GM12878 (cell line): ENCODE measurements around the gene GGCT. TPM values are rescaled to one million over a fixed set of nuclear protein-coding genes. Genes with fewer than 3 reads are reported as not detected.
A peak's percentile ranks its signal among the peaks of the same experiment; 100 is the strongest.

Source experiments
- ATAC-seq: fragments of 200-7000 bp; cut with Tn5 transposase; 3 replicates; pipeline ENCODE4 v1.9.1; 2020; ENCODE audit warnings: mild to moderate bottlenecking, moderate library complexity
- BruUV-seq: library from RNA; stranded (reverse); fragments of 400-500 nt; replicated peaks from 2 replicates; lab custom pipeline; 2021; lab: Mats Ljungman, UMichigan
- CTCF ChIA-PET: fragments of 300-600 bp; sonication (Branson Sonifier 250); formaldehyde crosslinking; extraction: SDS; loops from one replicate; lab custom pipeline; 2021; ENCODE audit warnings: inconsistent platforms; lab: Yijun Ruan, JAX
- POLR2A ChIA-PET: fragments of 350-600 bp; formaldehyde crosslinking; extraction: SDS; loops from one replicate; lab custom pipeline; 2021; ENCODE audit warnings: inconsistent platforms; lab: Charles Lee
- RAD21 ChIA-PET: fragments of 300-600 bp; sonication (Branson Sonifier 250); formaldehyde crosslinking; loops from one replicate; lab custom pipeline; 2023; ENCODE audit warnings: antibody characterized with exemption; ENCODE audit not compliant: unreplicated experiment; lab: Charles Lee
- SMC1A ChIA-PET: fragments of 300-600 bp; sonication (Branson Sonifier 250); formaldehyde crosslinking; loops from one replicate; lab custom pipeline; 2023; ENCODE audit not compliant: unreplicated experiment, uncharacterized antibody; lab: Charles Lee
- DNase-seq: peaks from one replicate; pipeline ENCODE4 v3.0.0-alpha.2; 2011; ENCODE audit warnings: low read depth, low spot score
- FAIRE-seq: peaks from 3 replicates; lab custom pipeline; 2011; peaks lifted over from hg19 to GRCh38; lab: Jason Lieb, UNC
- H2AFZ ChIP-seq: 2 replicates; pipeline ENCODE4 v1.6.0; 2011; ENCODE audit warnings: low read depth, low read length, control low read depth; ENCODE audit not compliant: control insufficient read depth
- H3K27ac ChIP-seq: 2 replicates; pipeline ENCODE4 v1.5.1; 2011; ENCODE audit warnings: control low read depth; ENCODE audit not compliant: control insufficient read depth, insufficient read depth
- H3K27me3 ChIP-seq, 2 experiments: replicated peaks in 1 of 2; 2 replicates each; pipeline versions ENCODE4 v1.6.0 to v1.6.1; 2011; ENCODE audit warnings: low read length in 1 of 2; ENCODE audit not compliant: control insufficient read depth in 2 of 2, insufficient read depth in 2 of 2
- H3K36me3 ChIP-seq, 2 experiments: 2 replicates each; pipeline ENCODE4 v1.5.1; 2011; ENCODE audit warnings: low read length in 1 of 2; ENCODE audit not compliant: control insufficient read depth in 2 of 2, insufficient read depth in 2 of 2
- H3K4me1 ChIP-seq: 2 replicates; pipeline ENCODE4 v1.6.1; 2011; ENCODE audit warnings: mild to moderate bottlenecking, low read length, moderate library complexity, mixed read lengths; ENCODE audit not compliant: control insufficient read depth, insufficient read depth
- H3K4me2 ChIP-seq: 2 replicates; pipeline ENCODE4 v1.6.0; 2011; ENCODE audit warnings: control low read depth; ENCODE audit not compliant: control insufficient read depth, insufficient read depth
- H3K4me3 ChIP-seq: fragments of 200-600 bp; sonication (generic); 2 replicates; pipeline ENCODE4 v1.5.1; 2016
- H3K79me2 ChIP-seq: 2 replicates; pipeline ENCODE4 v1.6.0; 2011; ENCODE audit warnings: low read length; ENCODE audit not compliant: control insufficient read depth, insufficient read depth
- H3K9ac ChIP-seq: 2 replicates; pipeline ENCODE4 v1.8.0; 2011; ENCODE audit warnings: low read length, control low read depth, mixed read lengths; ENCODE audit not compliant: control insufficient read depth, insufficient read depth
- H3K9me3 ChIP-seq: replicated peaks from 3 replicates; pipeline ENCODE4 v1.5.1; 2011; ENCODE audit warnings: mild to moderate bottlenecking, low read length; ENCODE audit not compliant: control insufficient read depth, insufficient read depth
- H4K20me1 ChIP-seq: 2 replicates; pipeline ENCODE4 v1.6.0; 2011; ENCODE audit not compliant: control insufficient read depth, insufficient read depth
- CBX5 ChIP-seq: sonication (generic); IDR thresholded peaks from 2 replicates; pipeline ENCODE4 v1.6.1; 2016; ENCODE audit warnings: low read depth, moderate library complexity, mild to moderate bottlenecking, inconsistent platforms
- HCFC1 ChIP-seq: fragments of 150-350 bp; IDR thresholded peaks from 2 replicates; pipeline ENCODE4 v1.6.1; 2014; ENCODE audit warnings: low read length
- PAX5 ChIP-seq: IDR thresholded peaks from 2 replicates; pipeline ENCODE4 v1.6.1; 2011; ENCODE audit warnings: low read depth, low read length, borderline replicate concordance
- POLR2A ChIP-seq: IDR thresholded peaks from 2 replicates; pipeline ENCODE4 v1.6.1; 2011; ENCODE audit warnings: low read depth, mild to moderate bottlenecking, low read length
- PRDM15 ChIP-seq: fragments of 450-650 bp; formaldehyde crosslinking; IDR thresholded peaks from 2 replicates; pipeline ENCODE4 v1.4.0; 2020; ENCODE audit warnings: mild to moderate bottlenecking, moderate library complexity
- WRNIP1 ChIP-seq: IDR thresholded peaks from 2 replicates; pipeline ENCODE4 v1.6.1; 2011; ENCODE audit warnings: low read depth, low read length, improper control_type of control experiment, borderline replicate concordance
- WGBS: methylation state at CpG from one replicate; pipeline ENCODE4 v1.1.6; 2016; ENCODE audit warnings: low lambda C conversion rate; ENCODE audit not compliant: insufficient replicate concordance, insufficient coverage; ENCODE audit errors: missing lambda C conversion rate; 5-methylcytosine and 5-hydroxymethylcytosine counted together
- in situ Hi-C: fragments of 300-500 bp; cut with MboI; formaldehyde crosslinking; loops from 9 replicates; pipeline ENCODE4 v1.14.3; 2018; ENCODE audit warnings: mixed read lengths
- intact Hi-C: fragments of 100-400 bp; cut with micrococcal nuclease; formaldehyde crosslinking; loops from one replicate; pipeline ENCODE4 v1.14.2; 2022; ENCODE audit not compliant: unreplicated experiment
- polyA plus RNA-seq, 11 experiments: library from polyadenylated mRNA; depleted of rRNA in 4 of 11; unstranded in 6 of 11; stranded (reverse) in 5 of 11; fragments of >200 nt; fragmentation: Nextera tagmentation in 4 of 11; fragmentation: Illumina TruSeq in 1 of 11; extraction: Ambion mirVana in 4 of 11; extraction: Trizol in 1 of 11; gene quantifications; 1 replicate in 1 of 11; 2 replicates in 10 of 11; pipeline versions ENCODE4 v1.2.1 to v1.2.3, GENCODE V29; 2011 to 2016; ENCODE audit warnings: inconsistent platforms in 2 of 11, missing spikeins in 2 of 11, low read depth in 1 of 11
- total RNA-seq, 4 experiments: library from RNA; depleted of rRNA in 3 of 4; stranded (reverse); fragments of >200 nt in 3 of 4; fragmentation: Illumina TruSeq in 1 of 4; extraction: Trizol in 1 of 4; gene quantifications; 2 replicates each; pipeline versions ENCODE4 v1.2.1 to v1.2.3, GENCODE V29; 2013 to 2021

The GGCT gene
- total and polyA plus RNA-seq, 10 of the 15 experiments (the other 5 are each of a cell fraction or from before 2014, with no cell fraction given): 57.0 to 215 (median 92.3) TPM

GRCh38 chr7:30473903-30474302, 30.7 kb downstream of the GGCT start (continued):
- TF ChIP-seq PRDM15 (CRISPR knock-in tag): no peak
- no peak for TF ChIP-seq WRNIP1

GRCh38 chr7:30472784-30473775, 31.5 kb downstream of the GGCT start:
- H3K27ac ChIP-seq: no peak overlapping the region
- TF ChIP-seq POLR2A (no peak), CBX5 (no peak), PAX5 (no peak), HCFC1 (no peak)
- no peak overlapping the region for H2AFZ ChIP-seq
- H3K36me3 ChIP-seq: 0 out of 4 replicates have a peak, but pooled peaks cover 0 to 6% of the 10 kb centered on the region in 2 experiments
- FAIRE-seq (no peak), ATAC-seq (no peak), DNase-seq (no peak)
- ChIA-PET CTCF (interaction anchor here (1.1 to 2.0 kb wide), 4 partner anchors 7 to 197 kb away, joined by 3 to 5 read pairs (median 4); no protein-coding TSS in a partner anchor), RAD21 (interaction anchor here (0.8 to 0.9 kb wide), 2 partner anchors 9 to 29 kb away, joined by 3 to 4 read pairs; no protein-coding TSS in a partner anchor), SMC1A (interaction anchor here (0.7 to 1.8 kb wide), 4 partner anchors 8 to 26 kb away, joined by 3 to 5 read pairs (median 4); no protein-coding TSS in a partner anchor), POLR2A (no interaction called here)
- no TSS peak for BruUV-seq
- in situ Hi-C loops (no loop called here), intact Hi-C loops (no loop called here)
- peaks cover 31% of the 10 kb centered on the region for H3K4me1 ChIP-seq
- peak overlapping the region; percentile 5 for H3K4me2 ChIP-seq
- no peak overlapping the region for H3K9ac ChIP-seq
- H4K20me1 ChIP-seq: no peaks in the 10 kb centered on the region
- H3K79me2 ChIP-seq: peaks cover 25% of the 10 kb centered on the region
- H3K27me3 ChIP-seq: no peaks in the 10 kb centered on the region
- H3K4me3 ChIP-seq: no peak overlapping the region
- WGBS: 96% methylated on average over 4 of the region's 4 CpGs
- H3K9me3 ChIP-seq: no peaks in the 10 kb centered on the region; the same call in 2 of the 3 replicates
